H9 (cell line): Measurements from ENCODE around the gene TPRN. TPM values are rescaled to one million over a fixed set of nuclear protein-coding genes. Genes with fewer than 3 reads are reported as not detected.

ENCODE experiments used
- DNase-seq: peaks from one replicate; pipeline ENCODE4 v3.0.0-alpha.2; 2017
- H2AFZ ChIP-seq: one replicate; pipeline ENCODE4 v1.6.1; 2013; ENCODE audit warnings: mild to moderate bottlenecking, low read length, control low read depth, moderate library complexity
- H2AK5ac ChIP-seq: 2 replicates; pipeline ENCODE4 v1.6.1; 2013; ENCODE audit warnings: low read length, control low read depth, mixed read lengths; ENCODE audit not compliant: insufficient read length
- H2BK120ac ChIP-seq: one replicate; pipeline ENCODE4 v1.6.1; 2013; ENCODE audit warnings: low read depth, mild to moderate bottlenecking, low read length, control low read depth, inconsistent platforms; ENCODE audit not compliant: poor library complexity, severe bottlenecking
- H2BK12ac ChIP-seq: 2 replicates; pipeline ENCODE4 v1.6.1; 2013; ENCODE audit warnings: low read length, control low read depth, mixed read lengths, low read depth; ENCODE audit not compliant: insufficient read length
- H2BK15ac ChIP-seq: 2 replicates; pipeline ENCODE4 v1.6.1; 2013; ENCODE audit warnings: low read depth, low read length, control low read depth
- H2BK20ac ChIP-seq: one replicate; pipeline ENCODE4 v1.6.1; 2013; ENCODE audit warnings: low read depth, mild to moderate bottlenecking, low read length, control low read depth, inconsistent platforms; ENCODE audit not compliant: poor library complexity, severe bottlenecking
- H2BK5ac ChIP-seq: 2 replicates; pipeline ENCODE4 v1.6.1; 2013; ENCODE audit warnings: low read length, control low read depth, mixed read lengths; ENCODE audit not compliant: insufficient read length
- H3K14ac ChIP-seq: 2 replicates; pipeline ENCODE4 v1.6.1; 2013; ENCODE audit warnings: low read length, control low read depth; ENCODE audit not compliant: insufficient read depth
- H3K18ac ChIP-seq: 2 replicates; pipeline ENCODE4 v1.6.1; 2013; ENCODE audit warnings: low read depth, mild to moderate bottlenecking, mixed read lengths, low read length, control low read depth; ENCODE audit not compliant: insufficient read length
- H3K23ac ChIP-seq: 2 replicates; pipeline ENCODE4 v1.6.1; 2013; ENCODE audit warnings: low read length, control low read depth, mixed read lengths, low read depth; ENCODE audit not compliant: insufficient read length
- H3K23me2 ChIP-seq: 2 replicates; pipeline ENCODE4 v1.6.1; 2013; ENCODE audit warnings: low read depth, mild to moderate bottlenecking, mixed read lengths, low read length, control low read depth; ENCODE audit not compliant: insufficient read length, poor library complexity, severe bottlenecking
- H3K27ac ChIP-seq: 2 replicates; pipeline ENCODE4 v1.5.1; 2013; ENCODE audit warnings: low read length, control low read depth, mixed read lengths, low read depth; ENCODE audit not compliant: insufficient read length
- H3K27me3 ChIP-seq: 2 replicates; pipeline ENCODE4 v1.6.1; 2013; ENCODE audit warnings: low read length, control low read depth, inconsistent platforms; ENCODE audit not compliant: insufficient read depth
- H3K4ac ChIP-seq: 2 replicates; pipeline ENCODE4 v1.6.1; 2013; ENCODE audit warnings: low read depth, mild to moderate bottlenecking, control low read depth, inconsistent platforms, low read length, moderate library complexity
- H3K4me1 ChIP-seq: 2 replicates; pipeline ENCODE4 v1.6.1; 2013; ENCODE audit warnings: low read length, control low read depth, inconsistent platforms; ENCODE audit not compliant: insufficient read depth
- H3K4me2 ChIP-seq: 2 replicates; pipeline ENCODE4 v1.6.1; 2013; ENCODE audit warnings: low read length, control low read depth, mixed read lengths; ENCODE audit not compliant: insufficient read length, insufficient read depth
- H3K56ac ChIP-seq: 2 replicates; pipeline ENCODE4 v1.6.1; 2013; ENCODE audit warnings: low read depth, mild to moderate bottlenecking, mixed read lengths, low read length, control low read depth; ENCODE audit not compliant: insufficient read length
- H3K79me1 ChIP-seq: 2 replicates; pipeline ENCODE4 v1.6.1; 2013; ENCODE audit warnings: low read depth, mild to moderate bottlenecking, moderate library complexity, low read length, control low read depth, inconsistent platforms; ENCODE audit not compliant: insufficient read depth, poor library complexity, severe bottlenecking
- H3K79me2 ChIP-seq: 2 replicates; pipeline ENCODE4 v1.6.1; 2013; ENCODE audit warnings: low read length, control low read depth, inconsistent platforms; ENCODE audit not compliant: insufficient read depth
- H3K9ac ChIP-seq: 2 replicates; pipeline ENCODE4 v1.6.1; 2013; ENCODE audit warnings: low read length, control low read depth, mixed read lengths; ENCODE audit not compliant: insufficient read length; ENCODE audit errors: extremely low read depth
- H3K9me3 ChIP-seq: one replicate; pipeline ENCODE4 v1.6.1; 2013; ENCODE audit warnings: low read depth, low read length, inconsistent platforms; ENCODE audit not compliant: control insufficient read depth
- H3T11ph ChIP-seq: one replicate; pipeline ENCODE4 v1.6.1; 2013; ENCODE audit warnings: mild to moderate bottlenecking, low read length, control low read depth, inconsistent platforms
- H4K20me1 ChIP-seq: one replicate; pipeline ENCODE4 v1.6.1; 2013; ENCODE audit not compliant: control insufficient read depth, insufficient read length, insufficient read depth
- H4K5ac ChIP-seq: 2 replicates; pipeline ENCODE4 v1.6.1; 2013; ENCODE audit warnings: low read depth, mild to moderate bottlenecking, mixed read lengths, low read length, control low read depth; ENCODE audit not compliant: insufficient read length
- H4K8ac ChIP-seq: replicated peaks from 2 replicates; pipeline ENCODE4 v1.6.1; 2013; ENCODE audit warnings: low read length, control low read depth, mixed read lengths, low read depth; ENCODE audit not compliant: insufficient read length
- H4K91ac ChIP-seq: 2 replicates; pipeline ENCODE4 v1.6.1; 2013; ENCODE audit warnings: low read depth, mild to moderate bottlenecking, moderate library complexity, mixed read lengths, low read length, control low read depth; ENCODE audit not compliant: insufficient read length
- H3K27ac Mint-ChIP-seq, 3 experiments: 2 replicates in 2 of 3; 3 replicates in 1 of 3; pipeline ENCODE4 v1.8.0; 2020 to 2021; ENCODE audit warnings: mixed read lengths in 3 of 3, mild to moderate bottlenecking in 1 of 3, moderate library complexity in 1 of 3
- H3K27me3 Mint-ChIP-seq: 2 replicates; pipeline ENCODE4 v1.8.0; 2021; ENCODE audit warnings: low read depth, mild to moderate bottlenecking, moderate library complexity, mixed read lengths
- H3K36me3 Mint-ChIP-seq, 3 experiments: 2 replicates in 2 of 3; 3 replicates in 1 of 3; pipeline ENCODE4 v1.8.0; 2020 to 2021; ENCODE audit warnings: low read depth in 3 of 3, mixed read lengths in 3 of 3; ENCODE audit not compliant: insufficient read depth in 1 of 3
- H3K4me1 Mint-ChIP-seq, 2 experiments: 2 replicates each; pipeline ENCODE4 v1.8.0; 2020; ENCODE audit warnings: mixed read lengths in 2 of 2
- H3K4me3 Mint-ChIP-seq, 2 experiments: 2 replicates in 1 of 2; 3 replicates in 1 of 2; pipeline ENCODE4 v1.8.0; 2020 to 2021; ENCODE audit warnings: mild to moderate bottlenecking in 2 of 2, mixed read lengths in 2 of 2, moderate library complexity in 1 of 2
- H3K9me3 Mint-ChIP-seq, 2 experiments: 2 replicates in 1 of 2; 3 replicates in 1 of 2; pipeline ENCODE4 v1.8.0; 2020; ENCODE audit warnings: mild to moderate bottlenecking in 2 of 2, mixed read lengths in 2 of 2, moderate library complexity in 1 of 2
- WGBS: extraction: QIAGEN DNeasy Blood & Tissue Kit; methylation state at CpG from one replicate; pipeline ENCODE4 v1.1.7; 2013; ENCODE audit warnings: missing lambda C conversion rate, low lambda C conversion rate, mixed read lengths; ENCODE audit not compliant: insufficient read length; ENCODE audit errors: extremely low coverage; 5-methylcytosine and 5-hydroxymethylcytosine counted together
- total RNA-seq: library from RNA; stranded (reverse); gene quantifications from 2 replicates; pipeline ENCODE4 v1.2.1, GENCODE V29; 2021
- TF ChIP-seq, protein P1 (sequence below): fragments of 200-600 bp; sonication (generic); conservative IDR thresholded peaks from 3 replicates; pipeline ENCODE4 v1.8.0; 2021; ENCODE audit warnings: antibody characterized with exemption, mild to moderate bottlenecking

TPRN gene
- total RNA-seq, 1 experiment from 2014 or later: 30.7 TPM

DNA sequence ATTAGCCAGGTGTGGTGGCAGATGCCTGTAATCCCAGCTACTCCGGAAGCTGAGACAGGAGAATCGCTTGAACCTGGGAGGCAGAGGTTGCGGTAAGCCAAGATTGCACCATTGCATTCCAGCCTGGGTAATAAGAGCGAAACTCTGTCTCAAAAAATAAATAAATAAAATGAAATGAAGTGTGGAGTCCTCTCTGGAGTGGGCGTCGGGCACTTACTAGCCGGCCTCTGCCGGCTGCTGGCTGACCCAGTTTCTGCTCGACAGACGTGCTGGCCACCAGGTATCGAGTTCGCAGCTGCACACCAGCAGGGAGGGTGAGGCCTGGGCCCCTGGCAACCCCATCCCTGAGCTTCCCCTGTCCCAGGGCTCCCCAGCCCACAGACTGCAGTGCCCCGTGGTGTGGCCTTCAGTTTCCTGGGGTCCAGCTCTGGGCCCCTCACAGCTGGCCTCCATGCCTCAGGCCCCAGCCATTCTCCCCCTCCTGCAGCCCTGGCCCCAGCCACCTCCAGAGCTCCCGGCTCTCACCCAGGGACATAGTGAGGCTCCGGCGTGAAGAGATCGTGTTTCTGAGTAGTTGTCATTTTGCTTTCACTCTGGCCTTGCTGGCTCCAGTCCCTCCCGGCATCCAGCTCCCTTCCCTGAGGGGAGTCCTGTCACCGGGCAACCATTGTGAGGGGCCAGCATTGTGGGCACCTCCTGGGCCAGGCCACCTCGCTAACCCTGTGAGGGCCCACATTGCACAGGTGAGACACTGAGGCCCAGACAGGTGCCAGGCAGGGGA lies 46.8 kb upstream of the TPRN start:
- Histone ChIP-seq H4K20me1 (peaks cover 3% of the 10 kb centered on the region), H2AK5ac (no peak overlapping the region), H3K56ac (no peak overlapping the region), H2BK120ac (no peak overlapping the region), H3K4me1 (no peaks in the 10 kb centered on the region; the same call in 1 of the 2 replicates), H3K27me3 (no peaks in the 10 kb centered on the region), H4K91ac (no peak overlapping the region), H3K23ac (no peak overlapping the region), H3K79me1 (no peaks in the 10 kb centered on the region), H3K23me2 (peaks cover 3% of the 10 kb centered on the region), H3K4ac (no peak overlapping the region), H3K9ac (no peak overlapping the region), H2BK20ac (no peak overlapping the region), H3T11ph (no peak overlapping the region), H3K4me2 (no peak overlapping the region), H4K8ac (no peak overlapping the region), H3K9me3 (no peaks in the 10 kb centered on the region), H2BK5ac (no peak overlapping the region), H2BK15ac (no peak overlapping the region), H3K14ac (no peak overlapping the region; the same call in 1 of the 2 replicates), H4K5ac (no peak overlapping the region), H2BK12ac (no peak overlapping the region), H3K79me2 (no peaks in the 10 kb centered on the region), H2AFZ (no peak overlapping the region), H3K27ac (no peak overlapping the region), H3K18ac (no peak overlapping the region)
- H3K4me1 Mint-ChIP-seq: peaks cover 17 to 26% of the 10 kb centered on the region in 2 experiments
- no peak for DNase-seq
- H3K36me3 Mint-ChIP-seq: peaks cover 11 to 17% (median 14%) of the 10 kb centered on the region in 3 experiments; a peak in 6 of 7 replicates
- no peak overlapping the region for H3K27ac Mint-ChIP-seq
- WGBS: no CpG with 5 or more reads among the region's 20 CpGs
- H3K9me3 Mint-ChIP-seq: no peaks in the 10 kb centered on the region; a peak in 1 of 5 replicates
- H3K4me3 Mint-ChIP-seq: no peak overlapping the region
- TF ChIP-seq, protein P1, sequence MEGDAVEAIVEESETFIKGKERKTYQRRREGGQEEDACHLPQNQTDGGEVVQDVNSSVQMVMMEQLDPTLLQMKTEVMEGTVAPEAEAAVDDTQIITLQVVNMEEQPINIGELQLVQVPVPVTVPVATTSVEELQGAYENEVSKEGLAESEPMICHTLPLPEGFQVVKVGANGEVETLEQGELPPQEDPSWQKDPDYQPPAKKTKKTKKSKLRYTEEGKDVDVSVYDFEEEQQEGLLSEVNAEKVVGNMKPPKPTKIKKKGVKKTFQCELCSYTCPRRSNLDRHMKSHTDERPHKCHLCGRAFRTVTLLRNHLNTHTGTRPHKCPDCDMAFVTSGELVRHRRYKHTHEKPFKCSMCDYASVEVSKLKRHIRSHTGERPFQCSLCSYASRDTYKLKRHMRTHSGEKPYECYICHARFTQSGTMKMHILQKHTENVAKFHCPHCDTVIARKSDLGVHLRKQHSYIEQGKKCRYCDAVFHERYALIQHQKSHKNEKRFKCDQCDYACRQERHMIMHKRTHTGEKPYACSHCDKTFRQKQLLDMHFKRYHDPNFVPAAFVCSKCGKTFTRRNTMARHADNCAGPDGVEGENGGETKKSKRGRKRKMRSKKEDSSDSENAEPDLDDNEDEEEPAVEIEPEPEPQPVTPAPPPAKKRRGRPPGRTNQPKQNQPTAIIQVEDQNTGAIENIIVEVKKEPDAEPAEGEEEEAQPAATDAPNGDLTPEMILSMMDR: no peak
- peaks cover 40% of the 10 kb centered on the region for H3K27me3 Mint-ChIP-seq
